OCI-LY7 (cell line): ENCODE results near the gene CEP295NL. TPM values are rescaled to one million over a fixed set of nuclear protein-coding genes. Genes with fewer than 3 reads are reported as not detected.

Experiments
- BruUV-seq: library from RNA; stranded (reverse); fragments of 400-500 nt; replicated peaks from 2 replicates; lab custom pipeline; 2021; lab: Mats Ljungman, UMichigan
- CTCF ChIA-PET: fragments of 300-600 bp; sonication (Branson Sonifier 250); formaldehyde crosslinking; loops from one replicate; lab custom pipeline; 2022; ENCODE audit warnings: antibody characterized with exemption; ENCODE audit not compliant: unreplicated experiment; lab: Charles Lee
- POLR2A ChIA-PET: fragments of 300-600 bp; sonication (Branson Sonifier 250); formaldehyde crosslinking; loops from one replicate; lab custom pipeline; 2022; ENCODE audit warnings: antibody characterized with exemption; lab: Charles Lee
- DNase-seq: peaks from one replicate; pipeline ENCODE4 v3.0.0-alpha.2; 2015; ENCODE audit warnings: low spot score
- H2AFZ ChIP-seq: fragments of 200-600 bp; sonication (generic), shearing (Covaris generic); 2 replicates; pipeline ENCODE4 v1.6.1; 2014; ENCODE audit warnings: mild to moderate bottlenecking, antibody characterized with exemption, low read length, moderate library complexity
- H3K27ac ChIP-seq: fragments of 200-600 bp; sonication (generic); 2 replicates; pipeline ENCODE4 v1.5.1; 2014; ENCODE audit warnings: mixed run types, low read depth, mild to moderate bottlenecking, moderate library complexity, low read length, inconsistent platforms; ENCODE audit not compliant: poor library complexity, severe bottlenecking
- H3K36me3 ChIP-seq: fragments of 200-600 bp; sonication (generic); 2 replicates; pipeline ENCODE4 v1.6.1; 2014; ENCODE audit warnings: mild to moderate bottlenecking, antibody characterized with exemption, low read length, moderate library complexity, mixed read lengths; ENCODE audit not compliant: insufficient read depth
- H3K4me1 ChIP-seq: fragments of 200-600 bp; sonication (generic); 2 replicates; pipeline ENCODE4 v1.5.1; 2014; ENCODE audit warnings: mild to moderate bottlenecking, low read length; ENCODE audit not compliant: insufficient read depth, poor library complexity, severe bottlenecking
- H3K4me2 ChIP-seq: fragments of 200-600 bp; sonication (generic); 2 replicates; pipeline ENCODE4 v1.6.1; 2014; ENCODE audit warnings: mild to moderate bottlenecking, low read length
- H3K4me3 ChIP-seq: fragments of 200-600 bp; sonication (generic); 2 replicates; pipeline ENCODE4 v1.5.1; 2014; ENCODE audit warnings: mild to moderate bottlenecking, low read depth, low read length; ENCODE audit not compliant: poor library complexity, severe bottlenecking
- H3K79me2 ChIP-seq: fragments of 200-600 bp; sonication (generic); 2 replicates; pipeline ENCODE4 v1.6.1; 2016; ENCODE audit warnings: low read depth, mild to moderate bottlenecking, low read length, moderate library complexity, mixed read lengths; ENCODE audit not compliant: insufficient read depth
- H3K9me2 ChIP-seq: fragments of 200-600 bp; sonication (generic); 2 replicates; pipeline ENCODE4 v1.6.1; 2016; ENCODE audit warnings: mild to moderate bottlenecking, low read length, mixed read lengths; ENCODE audit not compliant: insufficient read depth
- H3K9me3 ChIP-seq: fragments of 200-600 bp; sonication (generic); 2 replicates; pipeline ENCODE4 v1.6.1; 2014; ENCODE audit warnings: mild to moderate bottlenecking, mixed run types, low read length, mixed read lengths
- H4K20me1 ChIP-seq: fragments of 200-600 bp; sonication (generic); 2 replicates; pipeline ENCODE4 v1.6.1; 2014; ENCODE audit warnings: mild to moderate bottlenecking, antibody characterized with exemption, low read length, moderate library complexity, mixed read lengths; ENCODE audit not compliant: insufficient read depth
- EZH2phosphoT487 ChIP-seq: fragments of 200-600 bp; sonication (generic); IDR thresholded peaks from 2 replicates; pipeline ENCODE4 v1.6.1; 2018; ENCODE audit warnings: low read depth, borderline replicate concordance, mild to moderate bottlenecking, mixed run types, antibody characterized with exemption, low read length, moderate library complexity, mixed read lengths
- intact Hi-C: fragments of 100-400 bp; cut with micrococcal nuclease; formaldehyde crosslinking; loops from one replicate; pipeline ENCODE4 v1.10.0; 2022; ENCODE audit not compliant: unreplicated experiment
- total RNA-seq, 2 experiments: library from RNA; depleted of rRNA in 1 of 2; stranded (reverse); fragments of >200 nt in 1 of 2; shearing (Covaris generic) in 1 of 2; gene quantifications; 2 replicates each; pipeline ENCODE4 v1.2.3, GENCODE V29; 2014 to 2022
- TF ChIP-seq, protein P1 (sequence below): fragments of 200-600 bp; sonication (generic); conservative IDR thresholded peaks from 2 replicates; pipeline ENCODE4 v1.5.1; 2014; ENCODE audit warnings: mild to moderate bottlenecking, antibody characterized with exemption, low read length, moderate library complexity, mixed read lengths

CEP295NL gene
- total RNA-seq, 2 experiments from 2014 or later, result not detected

DNA sequence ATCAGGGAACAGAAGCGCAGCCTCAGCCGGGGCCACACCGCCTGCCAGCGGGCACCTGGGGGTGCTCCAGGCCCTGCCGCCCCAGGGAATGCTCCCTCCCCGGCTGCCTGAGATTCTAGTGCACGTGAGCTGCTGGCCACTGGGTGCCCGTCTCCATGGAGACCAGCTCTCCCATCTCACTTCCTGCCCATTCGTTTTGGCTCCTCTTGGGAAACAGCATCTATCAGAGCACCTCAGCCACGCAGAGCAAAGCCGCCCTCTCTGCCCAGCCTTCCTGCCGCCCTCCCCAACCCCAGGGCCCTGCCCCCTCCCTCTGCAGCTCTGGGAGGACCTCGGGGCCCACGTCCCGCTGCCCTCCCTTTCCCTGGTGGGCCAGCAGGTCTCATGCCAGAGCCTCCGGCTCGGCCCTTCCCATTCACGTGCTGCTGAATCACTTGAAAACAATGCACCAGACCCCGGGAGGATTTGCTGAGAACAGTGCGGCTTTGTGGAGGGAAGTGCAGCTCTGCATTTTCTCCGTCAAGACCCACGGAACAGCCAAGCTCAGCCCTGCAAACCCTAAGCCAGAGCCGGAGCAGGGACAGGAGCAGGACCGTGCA is 19.4 kb downstream of the CEP295NL start:
- Histone ChIP-seq H3K79me2 (no peaks in the 10 kb centered on the region), H3K4me1 (no peaks in the 10 kb centered on the region), H2AFZ (no peak overlapping the region), H4K20me1 (no peaks in the 10 kb centered on the region), H3K36me3 (no peaks in the 10 kb centered on the region), H3K4me2 (no peak overlapping the region), H3K9me2 (no peaks in the 10 kb centered on the region), H3K9me3 (no peaks in the 10 kb centered on the region), H3K27ac (no peak overlapping the region), H3K4me3 (no peak overlapping the region)
- intact Hi-C loops, result no loop called here
- no peak for TF ChIP-seq EZH2phosphoT487
- TF ChIP-seq, protein P1, sequence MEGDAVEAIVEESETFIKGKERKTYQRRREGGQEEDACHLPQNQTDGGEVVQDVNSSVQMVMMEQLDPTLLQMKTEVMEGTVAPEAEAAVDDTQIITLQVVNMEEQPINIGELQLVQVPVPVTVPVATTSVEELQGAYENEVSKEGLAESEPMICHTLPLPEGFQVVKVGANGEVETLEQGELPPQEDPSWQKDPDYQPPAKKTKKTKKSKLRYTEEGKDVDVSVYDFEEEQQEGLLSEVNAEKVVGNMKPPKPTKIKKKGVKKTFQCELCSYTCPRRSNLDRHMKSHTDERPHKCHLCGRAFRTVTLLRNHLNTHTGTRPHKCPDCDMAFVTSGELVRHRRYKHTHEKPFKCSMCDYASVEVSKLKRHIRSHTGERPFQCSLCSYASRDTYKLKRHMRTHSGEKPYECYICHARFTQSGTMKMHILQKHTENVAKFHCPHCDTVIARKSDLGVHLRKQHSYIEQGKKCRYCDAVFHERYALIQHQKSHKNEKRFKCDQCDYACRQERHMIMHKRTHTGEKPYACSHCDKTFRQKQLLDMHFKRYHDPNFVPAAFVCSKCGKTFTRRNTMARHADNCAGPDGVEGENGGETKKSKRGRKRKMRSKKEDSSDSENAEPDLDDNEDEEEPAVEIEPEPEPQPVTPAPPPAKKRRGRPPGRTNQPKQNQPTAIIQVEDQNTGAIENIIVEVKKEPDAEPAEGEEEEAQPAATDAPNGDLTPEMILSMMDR, result no peak
- ChIA-PET CTCF (no interaction called here), POLR2A (no interaction called here)
- BruUV-seq, result no TSS peak
- no peak for DNase-seq

DNA sequence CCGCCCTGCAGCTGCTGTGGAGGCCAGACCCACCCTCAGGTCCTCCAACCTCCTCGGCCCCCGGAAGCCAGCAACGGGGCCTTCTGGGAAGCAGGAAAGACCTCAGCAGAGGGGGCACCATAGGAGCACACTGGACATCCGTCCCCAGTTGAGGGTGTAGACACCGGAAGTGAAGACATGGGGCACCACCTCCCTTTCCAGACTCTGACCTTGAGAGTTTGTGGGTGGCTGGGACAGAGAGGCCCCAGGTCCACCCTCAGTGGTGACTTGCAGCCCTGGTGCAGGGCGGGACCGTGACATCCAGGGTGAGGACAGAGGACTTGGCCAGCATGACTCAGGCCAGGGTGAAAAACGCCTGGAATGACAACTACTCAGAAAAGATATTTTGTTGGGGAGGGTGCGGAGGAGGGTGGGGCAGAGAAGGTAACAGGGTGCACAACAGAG is 19.9 kb downstream of the CEP295NL start:
- no peaks in the 10 kb centered on the region for H3K79me2 ChIP-seq
- no peak for TF ChIP-seq EZH2phosphoT487
- TF ChIP-seq, protein P1, result no peak
- no peak for DNase-seq
- H3K9me3 ChIP-seq, result no peaks in the 10 kb centered on the region
- intact Hi-C loops, result no loop called here
- no peaks in the 10 kb centered on the region for H3K36me3 ChIP-seq
- no peak overlapping the region for H3K4me3 ChIP-seq
- H3K4me1 ChIP-seq, result no peaks in the 10 kb centered on the region
- no peak overlapping the region for H3K4me2 ChIP-seq
- H3K27ac ChIP-seq, result no peak overlapping the region
- H3K9me2 ChIP-seq, result no peaks in the 10 kb centered on the region
- CTCF ChIA-PET, result no interaction called here
- POLR2A ChIA-PET, result no interaction called here
- no peaks in the 10 kb centered on the region for H4K20me1 ChIP-seq
- no peak overlapping the region for H2AFZ ChIP-seq
- BruUV-seq, result no TSS peak

DNA sequence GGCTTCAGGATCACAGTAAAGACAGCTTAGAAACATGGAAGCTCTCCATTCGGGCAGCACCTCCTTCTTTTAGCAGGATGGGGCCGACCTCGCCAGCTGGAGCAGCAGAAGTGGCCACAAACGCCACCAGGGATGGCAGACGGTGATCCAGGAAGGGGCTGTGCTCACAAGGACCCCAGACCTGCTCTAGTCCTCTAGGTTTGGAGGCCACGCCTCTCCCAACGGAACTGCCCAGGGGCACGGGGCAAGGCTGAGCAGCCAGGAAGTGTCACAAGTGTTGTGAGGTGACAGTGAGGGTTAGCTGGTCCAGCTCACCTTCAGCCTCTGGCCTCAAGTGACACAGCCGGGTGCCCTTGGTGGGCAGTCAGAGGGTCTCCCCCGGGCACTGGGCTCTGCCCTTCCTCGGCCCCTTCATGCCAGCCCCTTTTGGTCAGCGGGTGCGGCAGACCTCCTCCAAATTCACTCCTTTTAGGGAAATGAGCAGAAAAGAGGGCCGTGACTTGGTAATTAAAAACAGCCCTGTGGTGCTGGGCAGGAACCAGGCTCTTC is 20.4 kb downstream of the CEP295NL start:
- no peak for DNase-seq
- H2AFZ ChIP-seq, result no peak overlapping the region
- H3K4me2 ChIP-seq, result no peak overlapping the region
- H3K27ac ChIP-seq, result no peak overlapping the region
- H3K9me3 ChIP-seq, result no peaks in the 10 kb centered on the region
- BruUV-seq, result no TSS peak
- H3K4me3 ChIP-seq, result no peak overlapping the region
- TF ChIP-seq EZH2phosphoT487, result no peak
- TF ChIP-seq, protein P1, result no peak
- CTCF ChIA-PET, result no interaction called here
- H3K9me2 ChIP-seq, result no peaks in the 10 kb centered on the region
- H4K20me1 ChIP-seq, result no peaks in the 10 kb centered on the region
- intact Hi-C loops, result no loop called here
- no peaks in the 10 kb centered on the region for H3K79me2 ChIP-seq
- H3K4me1 ChIP-seq, result no peaks in the 10 kb centered on the region
- no peaks in the 10 kb centered on the region for H3K36me3 ChIP-seq
- POLR2A ChIA-PET, result no interaction called here
